ENCODE measurements around the gene INPP5A. TPM values are rescaled to one million over a fixed set of nuclear protein-coding genes. Genes with fewer than 3 reads are reported as not detected.

The INPP5A gene
- total RNA-seq, 4 donors from 2014 or later: 31.2 to 51.8 (median 41.5) TPM

DNA sequence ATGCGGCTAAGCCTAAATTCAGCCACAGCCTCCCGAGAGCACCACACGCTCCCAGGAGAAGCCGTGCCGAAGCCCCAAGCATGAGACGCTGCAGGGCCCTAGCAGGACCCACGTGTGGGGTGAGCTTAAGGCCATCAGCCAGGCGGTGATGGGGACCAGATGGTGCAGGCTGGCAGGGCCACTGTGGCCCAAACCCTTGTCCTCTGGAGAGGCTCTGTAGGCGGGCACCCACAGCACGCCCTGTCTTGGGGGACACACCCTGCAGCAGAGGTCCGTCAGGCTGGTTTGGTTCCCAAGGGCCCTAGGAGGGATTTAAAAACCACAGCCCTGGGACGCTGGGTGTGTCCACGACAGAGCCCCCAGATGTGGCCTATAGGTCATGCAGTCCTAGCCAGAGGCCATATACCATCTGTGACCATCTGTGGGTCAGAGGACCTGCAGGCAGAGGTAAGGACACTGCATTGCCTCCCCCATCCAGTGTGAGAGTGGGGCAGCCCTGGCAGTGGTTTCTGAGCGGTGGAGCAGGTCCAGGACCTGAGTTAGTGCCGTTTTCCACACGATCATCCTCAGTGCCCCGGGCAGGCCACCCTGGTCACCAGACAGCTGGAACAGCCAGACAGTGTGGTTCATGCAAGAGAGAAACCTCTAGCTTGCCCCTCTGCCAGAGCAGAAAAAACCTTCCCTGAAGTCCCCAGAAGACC lies 39.6 kb upstream of the INPP5A start:
- 59 to 61% methylated on average over 14 to 15 of the region's 17 CpGs for WGBS, 2 donors
- TF ChIP-seq POLR2A (IDR thresholded peaks at IDR 0.05): no peak
- TF ChIP-seq, protein P1, sequence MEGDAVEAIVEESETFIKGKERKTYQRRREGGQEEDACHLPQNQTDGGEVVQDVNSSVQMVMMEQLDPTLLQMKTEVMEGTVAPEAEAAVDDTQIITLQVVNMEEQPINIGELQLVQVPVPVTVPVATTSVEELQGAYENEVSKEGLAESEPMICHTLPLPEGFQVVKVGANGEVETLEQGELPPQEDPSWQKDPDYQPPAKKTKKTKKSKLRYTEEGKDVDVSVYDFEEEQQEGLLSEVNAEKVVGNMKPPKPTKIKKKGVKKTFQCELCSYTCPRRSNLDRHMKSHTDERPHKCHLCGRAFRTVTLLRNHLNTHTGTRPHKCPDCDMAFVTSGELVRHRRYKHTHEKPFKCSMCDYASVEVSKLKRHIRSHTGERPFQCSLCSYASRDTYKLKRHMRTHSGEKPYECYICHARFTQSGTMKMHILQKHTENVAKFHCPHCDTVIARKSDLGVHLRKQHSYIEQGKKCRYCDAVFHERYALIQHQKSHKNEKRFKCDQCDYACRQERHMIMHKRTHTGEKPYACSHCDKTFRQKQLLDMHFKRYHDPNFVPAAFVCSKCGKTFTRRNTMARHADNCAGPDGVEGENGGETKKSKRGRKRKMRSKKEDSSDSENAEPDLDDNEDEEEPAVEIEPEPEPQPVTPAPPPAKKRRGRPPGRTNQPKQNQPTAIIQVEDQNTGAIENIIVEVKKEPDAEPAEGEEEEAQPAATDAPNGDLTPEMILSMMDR (IDR thresholded peaks at IDR 0.05): no peak
- intact Hi-C loops (cut with DNase I; ENCODE audit: low total_unique reads): no loop called here
- no peak overlapping the region for H3K4me3 ChIP-seq (ENCODE audit: low read depth, poor library complexity, severe bottlenecking)
- no peak for DNase-seq (ENCODE audit: low spot score in 2 of 2)

DNA sequence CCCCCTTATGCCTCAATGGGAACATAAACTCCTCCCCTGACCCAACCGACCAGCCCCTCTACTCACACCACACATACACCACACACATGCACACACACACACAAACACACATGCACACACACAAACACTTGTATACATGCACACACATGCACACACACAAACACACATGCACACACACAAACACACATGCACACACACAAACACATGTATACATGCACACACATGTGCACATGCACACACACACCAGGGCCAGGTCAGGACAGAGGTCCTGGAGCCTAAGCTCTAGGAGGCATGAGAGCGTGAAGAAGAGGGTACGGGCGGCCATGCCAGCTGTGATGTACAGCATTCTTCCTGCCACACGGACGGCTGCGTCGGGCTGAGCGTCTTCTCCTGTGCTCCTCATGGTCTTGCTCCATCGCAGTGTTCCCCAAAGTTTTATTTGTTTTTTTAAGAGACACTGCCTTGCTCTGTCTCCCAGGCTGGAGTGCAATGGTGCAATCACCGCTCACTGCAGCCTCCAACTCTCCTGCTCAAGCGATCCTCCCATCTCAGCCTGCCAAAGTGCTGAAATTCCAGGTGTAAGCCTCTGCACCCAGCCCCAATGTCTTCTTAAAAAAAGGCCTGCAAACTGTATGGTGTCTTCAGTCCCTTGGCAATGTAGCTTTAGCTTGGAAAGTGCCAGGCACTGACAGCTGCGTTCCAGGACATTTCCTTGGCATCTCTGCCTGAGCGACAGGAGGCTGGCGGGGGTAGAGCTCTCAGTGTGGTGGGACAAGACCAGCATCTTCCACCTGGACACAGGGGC lies 38.8 kb upstream of the INPP5A start:
- intact Hi-C loops (cut with DNase I; ENCODE audit: low total_unique reads): no loop called here
- 76 to 82% methylated on average over 15 of the region's 15 CpGs for WGBS, 2 donors
- DNase-seq (ENCODE audit: low spot score in 2 of 2): no peak
- no peak for TF ChIP-seq POLR2A (IDR thresholded peaks at IDR 0.05)
- TF ChIP-seq, protein P1 (IDR thresholded peaks at IDR 0.05): no peak
- H3K4me3 ChIP-seq (ENCODE audit: low read depth, poor library complexity, severe bottlenecking): no peak overlapping the region

GRCh38 chr10:132499367-132499685 lies 38.3 kb upstream of the INPP5A start:
- 87 to 96% methylated on average over 5 to 10 of the region's 10 CpGs for WGBS, 2 donors
- no peak overlapping the region for H3K4me3 ChIP-seq (ENCODE audit: low read depth, poor library complexity, severe bottlenecking)
- no peak for TF ChIP-seq POLR2A (IDR thresholded peaks at IDR 0.05)
- TF ChIP-seq, protein P1 (IDR thresholded peaks at IDR 0.05): no peak
- intact Hi-C loops (cut with DNase I; ENCODE audit: low total_unique reads): no loop called here
- DNase-seq (ENCODE audit: low spot score in 2 of 2): no peak

DNA sequence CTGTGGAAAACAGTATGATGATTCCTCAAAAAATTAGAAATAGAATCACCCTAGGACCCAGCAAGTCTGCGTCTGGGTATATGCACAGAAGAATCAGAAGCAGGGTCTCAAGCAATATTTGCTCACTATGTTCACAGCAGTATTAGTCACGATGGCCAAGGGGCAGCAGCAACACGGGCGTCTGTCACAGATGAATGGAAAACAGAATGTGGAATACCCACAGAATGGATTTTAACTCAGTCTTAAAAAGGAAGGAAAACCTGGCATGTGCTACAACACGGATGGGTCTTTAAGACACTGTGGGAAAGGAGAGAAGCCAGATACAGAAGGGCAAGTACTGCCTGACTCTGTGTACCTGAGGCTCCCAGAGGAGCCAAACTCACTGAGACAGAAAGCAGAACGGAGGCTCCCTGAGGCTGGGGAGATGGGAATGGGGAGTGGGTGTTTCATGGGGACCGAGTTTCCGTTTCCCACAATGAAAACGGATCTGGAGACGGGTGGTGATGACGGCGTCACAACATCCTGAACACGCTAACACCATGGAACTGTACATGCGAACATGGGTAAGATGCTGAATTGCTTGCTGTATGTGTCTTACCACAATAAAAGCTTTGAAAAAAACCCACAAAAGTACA lies 36.7 kb upstream of the INPP5A start:
- intact Hi-C loops (cut with DNase I; ENCODE audit: low total_unique reads): no loop called here
- DNase-seq (ENCODE audit: low spot score in 2 of 2): no peak
- WGBS, 2 donors: 80 to 82% methylated on average over 14 of the region's 14 CpGs
- H3K4me3 ChIP-seq (ENCODE audit: low read depth, poor library complexity, severe bottlenecking): no peak overlapping the region
- no peak for TF ChIP-seq POLR2A (IDR thresholded peaks at IDR 0.05)
- TF ChIP-seq, protein P1 (IDR thresholded peaks at IDR 0.05): no peak

DNA sequence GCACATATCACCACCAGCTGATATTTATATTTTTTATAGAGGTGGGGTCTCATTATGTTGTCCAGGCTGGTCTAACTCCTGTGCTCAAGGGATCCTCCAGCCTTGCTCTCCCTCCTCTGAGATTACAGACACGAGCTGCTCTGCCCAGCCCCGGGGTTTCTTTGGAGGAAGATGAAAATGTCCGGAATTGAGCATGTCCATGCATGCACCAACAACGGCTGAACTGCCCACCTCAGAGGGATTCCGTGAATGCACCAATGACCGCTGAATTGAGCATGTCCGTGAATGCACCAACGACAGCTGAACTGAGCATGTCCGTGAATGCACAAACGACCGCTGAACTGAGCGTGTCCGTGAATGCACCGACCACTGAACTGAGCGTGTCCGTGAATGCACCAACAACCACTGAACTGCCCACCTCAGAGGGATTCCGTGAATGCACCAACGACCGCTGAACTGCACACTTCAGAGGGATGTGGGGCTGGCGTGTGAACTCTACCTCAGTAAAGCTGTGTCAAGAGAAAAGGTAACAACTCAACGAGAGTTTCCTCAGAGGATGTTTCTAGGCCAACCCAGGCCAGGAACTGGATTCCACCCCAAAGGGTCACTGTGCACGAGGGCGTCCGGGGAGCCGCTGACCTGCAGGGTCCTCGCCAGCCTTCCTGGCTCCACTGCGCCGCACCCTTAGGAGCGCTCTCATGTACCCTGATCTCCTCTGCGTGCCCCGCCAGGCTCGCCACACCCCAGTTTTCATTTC lies 34.9 kb upstream of the INPP5A start:
- intact Hi-C loops (cut with DNase I; ENCODE audit: low total_unique reads): no loop called here

More for the DNA sequence above, 34.9 kb upstream of the INPP5A start:
- no peak for TF ChIP-seq POLR2A (IDR thresholded peaks at IDR 0.05)
- 78 to 83% methylated on average over 31 to 32 of the region's 32 CpGs for WGBS, 2 donors
- DNase-seq (ENCODE audit: low spot score in 2 of 2): no peak
- no peak overlapping the region for H3K4me3 ChIP-seq (ENCODE audit: low read depth, poor library complexity, severe bottlenecking)

All from lower leg skin (tissue), 4 donors.